Caco-2 (cell line): ENCODE data around the gene ZNRF1. TPM values are rescaled to one million over a fixed set of nuclear protein-coding genes. Genes with fewer than 3 reads are reported as not detected.

Source experiments
- BruUV-seq: library from RNA; stranded (reverse); fragments of 400-500 nt; replicated peaks from 2 replicates; lab custom pipeline; 2021; lab: Mats Ljungman, UMichigan
- CTCF ChIA-PET: fragments of 300-600 bp; sonication (Branson Sonifier 250); formaldehyde crosslinking; loops from one replicate; lab custom pipeline; 2022; ENCODE audit warnings: antibody characterized with exemption; lab: Charles Lee
- POLR2A ChIA-PET: fragments of 300-600 bp; sonication (Branson Sonifier 250); formaldehyde crosslinking; loops from one replicate; lab custom pipeline; 2022; ENCODE audit warnings: antibody characterized with exemption; lab: Charles Lee
- DNase-seq, 2 experiments: peaks; one replicate each; pipeline versions ENCODE4 v3.0.0 to v3.0.0-alpha.2; 2020 to 2022
- H3K27me3 ChIP-seq: replicated peaks from 2 replicates; pipeline ENCODE4 v1.6.0; 2011; ENCODE audit warnings: low read length; ENCODE audit not compliant: control insufficient read depth, insufficient read depth
- H3K36me3 ChIP-seq: 2 replicates; pipeline ENCODE4 v1.5.1; 2011; ENCODE audit warnings: low read length; ENCODE audit not compliant: control insufficient read depth, insufficient read depth
- H3K4me1 ChIP-seq: fragments of 250-450 bp; sonication (Bioruptor Pico); 2 replicates; pipeline ENCODE4 v1.5.1; 2020; ENCODE audit warnings: mild to moderate bottlenecking
- H3K4me3 ChIP-seq: 2 replicates; pipeline ENCODE4 v1.5.1; 2011; ENCODE audit warnings: low read depth, mild to moderate bottlenecking, control low read depth, low read length
- H3K9me3 ChIP-seq: fragments of 250-450 bp; sonication (Bioruptor Pico); 2 replicates; pipeline ENCODE4 v1.5.1; 2020; ENCODE audit warnings: mild to moderate bottlenecking, moderate library complexity
- H3K27ac Mint-ChIP-seq: one replicate; pipeline ENCODE4 v1.8.0; 2022; ENCODE audit warnings: mixed read lengths; ENCODE audit not compliant: unreplicated experiment
- H3K27me3 Mint-ChIP-seq: one replicate; pipeline ENCODE4 v1.8.0; 2022; ENCODE audit warnings: mixed read lengths; ENCODE audit not compliant: insufficient read depth, unreplicated experiment
- H3K36me3 Mint-ChIP-seq: one replicate; pipeline ENCODE4 v1.8.0; 2022; ENCODE audit warnings: mild to moderate bottlenecking, mixed read lengths; ENCODE audit not compliant: insufficient read depth, unreplicated experiment
- H3K4me1 Mint-ChIP-seq: one replicate; pipeline ENCODE4 v1.8.0; 2022; ENCODE audit warnings: low read depth, mixed read lengths; ENCODE audit not compliant: unreplicated experiment
- H3K4me3 Mint-ChIP-seq: one replicate; pipeline ENCODE4 v1.8.0; 2022; ENCODE audit warnings: mild to moderate bottlenecking, moderate library complexity, mixed read lengths; ENCODE audit not compliant: unreplicated experiment
- H3K9me3 Mint-ChIP-seq: one replicate; pipeline ENCODE4 v1.8.0; 2022; ENCODE audit warnings: mixed read lengths; ENCODE audit not compliant: unreplicated experiment
- intact Hi-C: fragments of 100-400 bp; cut with micrococcal nuclease; formaldehyde crosslinking; loops from one replicate; pipeline ENCODE4 v1.10.0; 2022; ENCODE audit not compliant: unreplicated experiment
- total RNA-seq: library from RNA; stranded (reverse); gene quantifications from 2 replicates; pipeline ENCODE4 v1.2.3, GENCODE V29; 2022
- TF ChIP-seq, protein P1 (sequence below), 2 experiments: fragments of 200-600 bp in 1 of 2; IDR thresholded peaks; 1 replicate in 1 of 2; 2 replicates in 1 of 2; pipeline versions ENCODE4 v1.5.1 to v1.8.0; 2011 to 2022; ENCODE audit warnings: antibody characterized with exemption in 1 of 2, control low read depth in 1 of 2, inconsistent platforms in 1 of 2, low read depth in 1 of 2, low read length in 1 of 2, mild to moderate bottlenecking in 1 of 2, moderate library complexity in 1 of 2; ENCODE audit not compliant: insufficient read depth in 1 of 2, severe bottlenecking in 1 of 2, unreplicated experiment in 1 of 2

ZNRF1 gene
- total RNA-seq, 1 experiment from 2014 or later = 68.6 TPM

DNA sequence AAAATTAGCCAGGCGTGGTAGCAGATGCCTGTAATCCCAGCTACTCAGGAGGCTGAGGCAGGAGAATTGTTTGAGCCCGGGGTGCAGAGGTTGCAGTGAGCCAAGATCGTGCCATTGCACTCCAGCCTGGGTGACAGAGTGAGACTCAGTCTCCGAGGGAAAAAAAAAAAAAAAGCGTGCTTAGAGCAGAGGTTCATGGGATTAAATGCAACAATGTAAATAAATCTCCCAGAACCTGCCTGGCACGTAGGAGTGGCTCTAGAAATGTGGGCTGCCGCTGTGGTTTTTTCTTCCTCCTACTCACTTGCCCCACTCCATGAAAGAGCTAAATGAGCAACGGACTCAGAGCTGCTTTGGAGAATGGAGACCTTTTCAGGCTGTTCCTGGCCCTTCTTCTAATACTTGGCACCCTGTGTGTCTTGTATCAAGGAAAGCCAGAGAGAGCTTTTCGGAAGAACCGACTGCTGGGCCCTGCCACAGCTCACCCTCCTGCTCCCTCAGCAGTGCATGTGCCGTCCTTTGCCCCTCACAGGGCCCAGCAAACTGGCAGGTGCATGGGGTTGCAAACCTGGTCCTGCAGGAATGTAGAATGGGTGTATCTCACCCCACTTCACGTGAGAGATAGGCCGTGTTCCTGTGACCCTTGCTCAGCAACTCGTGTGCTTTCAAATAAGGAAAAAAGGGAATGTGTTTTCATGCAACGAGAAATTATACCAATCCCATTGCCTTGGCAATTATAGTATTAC is 65.8 kb downstream of the ZNRF1 start:
- Histone ChIP-seq H3K36me3 (no peaks in the 10 kb centered on the region), H3K27me3 (no peaks in the 10 kb centered on the region), H3K9me3 (no peaks in the 10 kb centered on the region), H3K4me1 (peaks cover 64% of the 10 kb centered on the region), H3K4me3 (no peak overlapping the region)
- CTCF ChIA-PET = no interaction called here
- peaks cover 13% of the 10 kb centered on the region for H3K36me3 Mint-ChIP-seq
- H3K4me1 Mint-ChIP-seq = peaks cover 39% of the 10 kb centered on the region
- H3K4me3 Mint-ChIP-seq = peak overlapping the region; percentile 64
- no peaks in the 10 kb centered on the region for H3K27me3 Mint-ChIP-seq
- no TSS peak for BruUV-seq
- intact Hi-C loops = no loop called here
- H3K27ac Mint-ChIP-seq = peak overlapping the region; percentile 94
- H3K9me3 Mint-ChIP-seq = no peaks in the 10 kb centered on the region
- TF ChIP-seq, protein P1, sequence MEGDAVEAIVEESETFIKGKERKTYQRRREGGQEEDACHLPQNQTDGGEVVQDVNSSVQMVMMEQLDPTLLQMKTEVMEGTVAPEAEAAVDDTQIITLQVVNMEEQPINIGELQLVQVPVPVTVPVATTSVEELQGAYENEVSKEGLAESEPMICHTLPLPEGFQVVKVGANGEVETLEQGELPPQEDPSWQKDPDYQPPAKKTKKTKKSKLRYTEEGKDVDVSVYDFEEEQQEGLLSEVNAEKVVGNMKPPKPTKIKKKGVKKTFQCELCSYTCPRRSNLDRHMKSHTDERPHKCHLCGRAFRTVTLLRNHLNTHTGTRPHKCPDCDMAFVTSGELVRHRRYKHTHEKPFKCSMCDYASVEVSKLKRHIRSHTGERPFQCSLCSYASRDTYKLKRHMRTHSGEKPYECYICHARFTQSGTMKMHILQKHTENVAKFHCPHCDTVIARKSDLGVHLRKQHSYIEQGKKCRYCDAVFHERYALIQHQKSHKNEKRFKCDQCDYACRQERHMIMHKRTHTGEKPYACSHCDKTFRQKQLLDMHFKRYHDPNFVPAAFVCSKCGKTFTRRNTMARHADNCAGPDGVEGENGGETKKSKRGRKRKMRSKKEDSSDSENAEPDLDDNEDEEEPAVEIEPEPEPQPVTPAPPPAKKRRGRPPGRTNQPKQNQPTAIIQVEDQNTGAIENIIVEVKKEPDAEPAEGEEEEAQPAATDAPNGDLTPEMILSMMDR (IDR thresholded peaks at IDR 0.05; ENCODE audit: insufficient read depth in 1 of 2, low read depth in 1 of 2, low read length in 1 of 2, severe bottlenecking in 1 of 2, unreplicated experiment in 1 of 2) = no peak
- POLR2A ChIA-PET = interaction anchor here (0.6 kb wide), 1 partner anchor 73 kb away, joined by 3 read pairs; no protein-coding TSS in a partner anchor
- DNase-seq = no peak

DNA sequence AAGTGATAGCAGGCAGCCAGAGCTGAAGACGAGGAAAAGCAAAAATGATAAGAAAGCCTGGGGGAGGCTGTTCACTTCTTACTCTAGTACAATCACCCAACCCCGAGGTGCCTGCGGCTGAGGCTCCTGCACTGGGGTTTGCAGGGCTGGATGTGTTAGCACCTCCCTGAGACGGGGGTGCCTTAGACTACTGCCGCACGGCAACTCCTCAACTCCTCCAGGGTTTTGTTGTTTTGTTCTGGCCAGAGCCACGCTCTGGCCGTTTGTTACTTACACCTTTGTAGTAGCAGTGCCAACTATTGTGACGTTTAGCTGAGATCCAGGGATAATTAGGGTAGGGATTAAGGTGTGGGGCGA is 66.3 kb downstream of the ZNRF1 start:
- Histone ChIP-seq H3K4me3 (no peak overlapping the region), H3K9me3 (no peaks in the 10 kb centered on the region), H3K36me3 (no peaks in the 10 kb centered on the region), H3K27me3 (no peaks in the 10 kb centered on the region), H3K4me1 (peaks cover 64% of the 10 kb centered on the region)
- CTCF ChIA-PET = no interaction called here
- Mint-ChIP-seq H3K4me3 (peak overlapping the region; percentile 64), H3K4me1 (peaks cover 42% of the 10 kb centered on the region), H3K27ac (peak overlapping the region; percentile 94), H3K27me3 (no peaks in the 10 kb centered on the region), H3K36me3 (peaks cover 19% of the 10 kb centered on the region), H3K9me3 (no peaks in the 10 kb centered on the region)
- TF ChIP-seq, protein P1 (IDR thresholded peaks at IDR 0.05; ENCODE audit: insufficient read depth in 1 of 2, low read depth in 1 of 2, low read length in 1 of 2, severe bottlenecking in 1 of 2, unreplicated experiment in 1 of 2) = no peak
- no TSS peak for BruUV-seq
- DNase-seq = no peak
- POLR2A ChIA-PET = interaction anchor here (0.6 kb wide), 1 partner anchor 73 kb away, joined by 3 read pairs; no protein-coding TSS in a partner anchor
- intact Hi-C loops = no loop called here

- Mint-ChIP-seq H3K4me1 (peaks cover 47% of the 10 kb centered on the region), H3K9me3 (no peaks in the 10 kb centered on the region), H3K27me3 (no peaks in the 10 kb centered on the region), H3K27ac (peak overlapping the region; percentile 94), H3K4me3 (peak overlapping the region; percentile 64), H3K36me3 (peaks cover 24% of the 10 kb centered on the region)
- intact Hi-C loops = no loop called here
- TF ChIP-seq, protein P1 (IDR thresholded peaks at IDR 0.05; ENCODE audit: insufficient read depth in 1 of 2, low read depth in 1 of 2, low read length in 1 of 2, severe bottlenecking in 1 of 2, unreplicated experiment in 1 of 2) = no peak
- peak in 1 of 2 experiments; percentile 40 for DNase-seq
- POLR2A ChIA-PET = no interaction called here
- Histone ChIP-seq H3K4me3 (no peak overlapping the region), H3K9me3 (no peaks in the 10 kb centered on the region), H3K27me3 (no peaks in the 10 kb centered on the region), H3K4me1 (peaks cover 62% of the 10 kb centered on the region), H3K36me3 (no peaks in the 10 kb centered on the region)
- BruUV-seq = no TSS peak
- CTCF ChIA-PET = no interaction called here
Observed at GRCh38 chr16:75065521-75066149, 66.8 kb downstream of the ZNRF1 start.
